Spleen (tissue), 7 donors: ENCODE measurements around the gene KIF16B.

Experiments
- POLR2A ChIP-seq, 3 donors: fragments of 450-650 bp; IDR thresholded peaks; one replicate each; pipeline ENCODE4 v1.5.1; 2017; ENCODE audit warnings: antibody characterized with exemption in 3 of 3, mild to moderate bottlenecking in 1 of 3
- POLR2AphosphoS5 ChIP-seq, 3 donors: sonication (generic); formaldehyde crosslinking; IDR thresholded peaks; one replicate each; pipeline ENCODE4 v1.5.1; 2017; ENCODE audit warnings: antibody characterized with exemption in 3 of 3
- TF ChIP-seq, protein P1 (sequence below), 11 experiments: fragments of 200-600 bp in 7 of 11; fragments of 450-650 bp in 4 of 11; sonication (generic) in 4 of 11; IDR thresholded peaks in 8 of 11; conservative IDR thresholded peaks in 3 of 11; 1 replicate in 7 of 11; 2 replicates in 4 of 11; pipeline versions ENCODE4 v1.4.0 to v1.8.0; 2016 to 2021; ENCODE audit warnings: antibody characterized with exemption in 11 of 11, inconsistent platforms in 4 of 11, mild to moderate bottlenecking in 1 of 11
- donor health status: DM: no; HTN: no; CAD: no; lungs with moderate emphysema.
- donor health status: DM: no; HTN: no; CAD: no.
- donor health status: DM: no; HTN: no; CAD: no.

DNA sequence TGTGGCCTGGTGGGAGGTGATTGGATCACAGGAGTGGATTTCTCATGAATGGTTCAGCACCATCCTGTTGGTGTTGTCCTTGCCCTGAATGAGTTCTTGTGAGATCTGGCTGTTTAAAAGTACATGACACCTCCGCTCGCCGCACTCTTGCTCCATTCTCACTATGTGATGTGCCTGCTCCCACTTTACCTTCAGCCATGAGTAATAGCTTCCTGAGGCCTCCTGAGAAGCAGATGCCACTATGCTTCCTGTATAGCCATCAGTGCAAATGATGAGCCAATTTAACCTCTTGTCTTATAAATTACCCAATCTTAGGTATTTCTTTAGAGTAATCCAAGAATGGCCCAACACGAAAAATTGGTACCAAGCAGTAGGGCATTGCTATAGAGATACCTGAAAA, 34.5 kb downstream of the KIF16B start:
- TF ChIP-seq POLR2A (IDR thresholded peaks at IDR 0.05) (no peak), POLR2AphosphoS5 (IDR thresholded peaks at IDR 0.05) (no peak)
- TF ChIP-seq, protein P1, sequence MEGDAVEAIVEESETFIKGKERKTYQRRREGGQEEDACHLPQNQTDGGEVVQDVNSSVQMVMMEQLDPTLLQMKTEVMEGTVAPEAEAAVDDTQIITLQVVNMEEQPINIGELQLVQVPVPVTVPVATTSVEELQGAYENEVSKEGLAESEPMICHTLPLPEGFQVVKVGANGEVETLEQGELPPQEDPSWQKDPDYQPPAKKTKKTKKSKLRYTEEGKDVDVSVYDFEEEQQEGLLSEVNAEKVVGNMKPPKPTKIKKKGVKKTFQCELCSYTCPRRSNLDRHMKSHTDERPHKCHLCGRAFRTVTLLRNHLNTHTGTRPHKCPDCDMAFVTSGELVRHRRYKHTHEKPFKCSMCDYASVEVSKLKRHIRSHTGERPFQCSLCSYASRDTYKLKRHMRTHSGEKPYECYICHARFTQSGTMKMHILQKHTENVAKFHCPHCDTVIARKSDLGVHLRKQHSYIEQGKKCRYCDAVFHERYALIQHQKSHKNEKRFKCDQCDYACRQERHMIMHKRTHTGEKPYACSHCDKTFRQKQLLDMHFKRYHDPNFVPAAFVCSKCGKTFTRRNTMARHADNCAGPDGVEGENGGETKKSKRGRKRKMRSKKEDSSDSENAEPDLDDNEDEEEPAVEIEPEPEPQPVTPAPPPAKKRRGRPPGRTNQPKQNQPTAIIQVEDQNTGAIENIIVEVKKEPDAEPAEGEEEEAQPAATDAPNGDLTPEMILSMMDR (IDR thresholded peaks at IDR 0.05 in 8 of 11, conservative IDR thresholded peaks at IDR 0.05 in 3 of 11), result no peak
